ENCODE data around the gene IL17F. TPM values are rescaled to one million over a fixed set of nuclear protein-coding genes. Genes with fewer than 3 reads are reported as not detected.

IL17F gene
- total RNA-seq, 4 donors from 2014 or later, result not detected

- Histone ChIP-seq H3K4me3 (replicated peaks in 1 of 3) (no peak overlapping the region), H3K36me3 (no peaks in the 10 kb centered on the region), H3K27me3 (no peaks in the 10 kb centered on the region), H3K27ac (no peak overlapping the region), H3K4me1 (no peaks in the 10 kb centered on the region), H3K9me3 (no peaks in the 10 kb centered on the region)
- TF ChIP-seq CTCF (IDR thresholded peaks at IDR 0.05) (no peak), POLR2A (IDR thresholded peaks at IDR 0.05) (no peak)
- intact Hi-C loops (cut with DNase I), result no loop called here
- DNase-seq, result no peak
- WGBS, 2 donors, result 82 to 90% methylated on average over 3 of the region's 3 CpGs
Observed at GRCh38 chr6:52190409-52190808, 53.9 kb downstream of the IL17F start.

GRCh38 chr6:52189974-52190373 is 54.3 kb downstream of the IL17F start:
- Histone ChIP-seq H3K9me3 (no peaks in the 10 kb centered on the region), H3K27ac (no peak overlapping the region), H3K4me3 (replicated peaks in 1 of 3) (no peak overlapping the region), H3K27me3 (no peaks in the 10 kb centered on the region), H3K4me1 (no peaks in the 10 kb centered on the region), H3K36me3 (no peaks in the 10 kb centered on the region)
- TF ChIP-seq CTCF (IDR thresholded peaks at IDR 0.05) (no peak), POLR2A (IDR thresholded peaks at IDR 0.05) (no peak)
- no peak for DNase-seq
- intact Hi-C loops (cut with DNase I), result no loop called here
- 84 to 89% methylated on average over 2 of the region's 2 CpGs for WGBS, 2 donors

- Histone ChIP-seq H3K36me3 (no peaks in the 10 kb centered on the region), H3K4me1 (no peaks in the 10 kb centered on the region), H3K9me3 (no peaks in the 10 kb centered on the region), H3K4me3 (replicated peaks in 1 of 3) (no peak overlapping the region), H3K27ac (no peak overlapping the region), H3K27me3 (no peaks in the 10 kb centered on the region)
- no peak for DNase-seq
- 92 to 96% methylated on average over 1 of the region's 1 CpG for WGBS, 2 donors
- TF ChIP-seq CTCF (IDR thresholded peaks at IDR 0.05) (no peak), POLR2A (IDR thresholded peaks at IDR 0.05) (no peak)
- intact Hi-C loops (cut with DNase I), result no loop called here
Observed at GRCh38 chr6:52187098-52187497, 57.2 kb downstream of the IL17F start.

Other genes starting within 250 kb of the IL17F start
- gene PKHD1, start 156.9 kb downstream of the IL17F start, total RNA-seq, result under 1 TPM; under 0.01 to 0.11 (median 0.07) TPM
- not detected for gene IL17A, start 58.1 kb downstream of the IL17F start, total RNA-seq
- 10 to 100 TPM; 26.1 to 44.5 (median 34.3) TPM for gene MCM3, start 40.2 kb upstream of the IL17F start, total RNA-seq
- gene PAQR8, start 117.7 kb upstream of the IL17F start, total RNA-seq, result 1 to 10 TPM; 2.7 to 9.7 (median 5.4) TPM
- 10 to 100 TPM; 39.4 to 96.5 (median 41.6) TPM for gene EFHC1, start 175.8 kb upstream of the IL17F start, total RNA-seq

All from thyroid gland (tissue), 4 donors.